Stimulated activated naive B cell treated with anti-CD40 and anti-IgM and Interleukin-4, amounts not matched to agents 10 μg/mL and 1 μg/mL and 100 μg/mL, for 72 hours (primary cell): Measurements from ENCODE around the gene SDCCAG8.

Source experiments
- ATAC-seq, 2 donors: fragments of 150-1000 bp; cut with Tn5 transposase; replicated peaks; 2 replicates each; pipeline ENCODE4 v1.10.0; 2021; ENCODE audit warnings: moderate library complexity in 1 of 2
- DNase-seq: peaks from one replicate; pipeline ENCODE4 v3.0.0; 2021
- H3K27ac Mint-ChIP-seq: one replicate; pipeline ENCODE4 v1.8.0; 2022; ENCODE audit warnings: mild to moderate bottlenecking, mixed read lengths
- H3K27me3 Mint-ChIP-seq, 2 donors: one replicate each; pipeline ENCODE4 v1.8.0; 2022; ENCODE audit warnings: mixed read lengths in 2 of 2
- H3K36me3 Mint-ChIP-seq, 2 donors: one replicate each; pipeline ENCODE4 v1.8.0; 2022; ENCODE audit warnings: mixed read lengths in 2 of 2, mild to moderate bottlenecking in 1 of 2
- H3K4me1 Mint-ChIP-seq, 2 donors: one replicate each; pipeline ENCODE4 v1.8.0; 2022; ENCODE audit warnings: mixed read lengths in 2 of 2, mild to moderate bottlenecking in 1 of 2
- H3K4me3 Mint-ChIP-seq, 2 donors: one replicate each; pipeline ENCODE4 v1.8.0; 2022; ENCODE audit warnings: mild to moderate bottlenecking in 2 of 2, mixed read lengths in 2 of 2, moderate library complexity in 1 of 2
- H3K9me3 Mint-ChIP-seq, 2 donors: one replicate each; pipeline ENCODE4 v1.8.0; 2022; ENCODE audit warnings: mixed read lengths in 2 of 2, mild to moderate bottlenecking in 1 of 2

Gene SDCCAG8

GRCh38 chr1:243428617-243429342 lies 172.9 kb downstream of the SDCCAG8 start:
- peaks cover 0 to 1% of the 10 kb centered on the region in 2 donors for H3K9me3 Mint-ChIP-seq

GRCh38 chr1:243431591-243431990 lies 175.8 kb downstream of the SDCCAG8 start:
- Mint-ChIP-seq H3K27ac (no peak overlapping the region), H3K27me3 (no peaks in the 10 kb centered on the region), H3K9me3 (peaks cover 0 to 1% of the 10 kb centered on the region in 2 donors), H3K4me3 (no peak overlapping the region), H3K4me1 (no peaks in the 10 kb centered on the region), H3K36me3 (peaks cover 28 to 37% of the 10 kb centered on the region in 2 donors)
- ATAC-seq, result no peak
- DNase-seq, result no peak

More at GRCh38 chr1:243428617-243429342, 172.9 kb downstream of the SDCCAG8 start:
- Mint-ChIP-seq H3K27ac (no peak overlapping the region), H3K27me3 (no peaks in the 10 kb centered on the region), H3K36me3 (peaks cover 32 to 45% of the 10 kb centered on the region in 2 donors), H3K4me3 (no peak overlapping the region), H3K4me1 (no peaks in the 10 kb centered on the region)
- ATAC-seq, result no peak
- no peak for DNase-seq

- Mint-ChIP-seq H3K36me3 (peaks cover 22 to 32% of the 10 kb centered on the region in 2 donors), H3K27me3 (no peaks in the 10 kb centered on the region), H3K27ac (no peak overlapping the region), H3K4me1 (no peaks in the 10 kb centered on the region), H3K9me3 (peaks cover 0 to 1% of the 10 kb centered on the region in 2 donors), H3K4me3 (no peak overlapping the region)
- ATAC-seq, result no peak
- no peak for DNase-seq
Observed at GRCh38 chr1:243432136-243432535, 176.3 kb downstream of the SDCCAG8 start.

GRCh38 chr1:243433737-243434370 lies 178.0 kb downstream of the SDCCAG8 start:
- DNase-seq, result no peak

GRCh38 chr1:243434594-243434993 lies 178.8 kb downstream of the SDCCAG8 start:
- DNase-seq (no peak), ATAC-seq (no peak)
- Mint-ChIP-seq H3K9me3 (peaks cover 0 to 1% of the 10 kb centered on the region in 2 donors), H3K4me3 (no peak overlapping the region), H3K27me3 (no peaks in the 10 kb centered on the region), H3K4me1 (peaks cover 0 to 4% of the 10 kb centered on the region in 2 donors), H3K36me3 (peaks cover 21 to 30% of the 10 kb centered on the region in 2 donors), H3K27ac (no peak overlapping the region)

More at GRCh38 chr1:243433737-243434370, 178.0 kb downstream of the SDCCAG8 start:
- Mint-ChIP-seq H3K27me3 (no peaks in the 10 kb centered on the region), H3K36me3 (peaks cover 22 to 30% of the 10 kb centered on the region in 2 donors), H3K4me1 (peaks cover 0 to 4% of the 10 kb centered on the region in 2 donors), H3K27ac (no peak overlapping the region), H3K9me3 (peaks cover 0 to 1% of the 10 kb centered on the region in 2 donors), H3K4me3 (no peak overlapping the region)
- ATAC-seq, result no peak

GRCh38 chr1:243435836-243436235 lies 180.0 kb downstream of the SDCCAG8 start:
- no peak overlapping the region for H3K27ac Mint-ChIP-seq
- peaks cover 0 to 6% of the 10 kb centered on the region in 2 donors for H3K4me1 Mint-ChIP-seq
- H3K36me3 Mint-ChIP-seq, result peaks cover 15 to 29% of the 10 kb centered on the region in 2 donors
- DNase-seq, result no peak
- H3K27me3 Mint-ChIP-seq, result no peaks in the 10 kb centered on the region
- no peak overlapping the region for H3K4me3 Mint-ChIP-seq
- no peaks in the 10 kb centered on the region for H3K9me3 Mint-ChIP-seq
- no peak for ATAC-seq

GRCh38 chr1:243438146-243438545 lies 182.3 kb downstream of the SDCCAG8 start:
- DNase-seq (no peak), ATAC-seq (no peak)
- Mint-ChIP-seq H3K4me3 (no peak overlapping the region), H3K9me3 (no peaks in the 10 kb centered on the region), H3K27ac (no peak overlapping the region), H3K27me3 (no peaks in the 10 kb centered on the region), H3K36me3 (peaks cover 4 to 17% of the 10 kb centered on the region in 2 donors), H3K4me1 (peaks cover 7 to 10% of the 10 kb centered on the region in 2 donors)

GRCh38 chr1:243438815-243439214 lies 183.0 kb downstream of the SDCCAG8 start:
- DNase-seq (no peak), ATAC-seq (no peak)
- no peak overlapping the region for H3K4me3 Mint-ChIP-seq
- no peaks in the 10 kb centered on the region for H3K27me3 Mint-ChIP-seq
- H3K27ac Mint-ChIP-seq, result no peak overlapping the region
- H3K4me1 Mint-ChIP-seq, result peaks cover 11 to 13% of the 10 kb centered on the region in 2 donors
- no peaks in the 10 kb centered on the region for H3K9me3 Mint-ChIP-seq
- peaks cover 4 to 19% of the 10 kb centered on the region in 2 donors for H3K36me3 Mint-ChIP-seq

GRCh38 chr1:243440406-243440805 lies 184.6 kb downstream of the SDCCAG8 start:
- Mint-ChIP-seq H3K27ac (no peak overlapping the region), H3K36me3 (peaks cover 6 to 22% of the 10 kb centered on the region in 2 donors), H3K4me3 (no peak overlapping the region), H3K27me3 (no peaks in the 10 kb centered on the region), H3K9me3 (no peaks in the 10 kb centered on the region), H3K4me1 (peaks cover 11 to 13% of the 10 kb centered on the region in 2 donors)
- ATAC-seq, result no peak
- no peak for DNase-seq

GRCh38 chr1:243441601-243442000 lies 185.8 kb downstream of the SDCCAG8 start:
- Mint-ChIP-seq H3K4me1 (peaks cover 11 to 16% of the 10 kb centered on the region in 2 donors), H3K27me3 (no peaks in the 10 kb centered on the region), H3K4me3 (no peak overlapping the region), H3K27ac (no peak overlapping the region), H3K36me3 (peaks cover 9 to 31% of the 10 kb centered on the region in 2 donors), H3K9me3 (no peaks in the 10 kb centered on the region)
- ATAC-seq (no peak), DNase-seq (no peak)

- DNase-seq (no peak), ATAC-seq (no peak)
- Mint-ChIP-seq H3K27ac (no peak overlapping the region), H3K36me3 (peaks cover 5 to 26% of the 10 kb centered on the region in 2 donors), H3K27me3 (no peaks in the 10 kb centered on the region), H3K4me3 (no peak overlapping the region), H3K9me3 (no peaks in the 10 kb centered on the region), H3K4me1 (peaks cover 11 to 19% of the 10 kb centered on the region in 2 donors)
Observed at GRCh38 chr1:243443557-243443956, 187.7 kb downstream of the SDCCAG8 start.

GRCh38 chr1:243447347-243447746 lies 191.5 kb downstream of the SDCCAG8 start:
- DNase-seq (no peak), ATAC-seq (no peak)
- peaks cover 19 to 39% of the 10 kb centered on the region in 2 donors for H3K36me3 Mint-ChIP-seq
- H3K4me1 Mint-ChIP-seq, result peaks cover 22% of the 10 kb centered on the region in 2 donors
- H3K27ac Mint-ChIP-seq, result no peak overlapping the region
- no peaks in the 10 kb centered on the region for H3K9me3 Mint-ChIP-seq
- H3K4me3 Mint-ChIP-seq, result no peak overlapping the region
- no peaks in the 10 kb centered on the region for H3K27me3 Mint-ChIP-seq

GRCh38 chr1:243447844-243448243 lies 192.0 kb downstream of the SDCCAG8 start:
- Mint-ChIP-seq H3K9me3 (no peaks in the 10 kb centered on the region), H3K4me3 (no peak overlapping the region), H3K4me1 (peaks cover 18 to 22% of the 10 kb centered on the region in 2 donors), H3K27me3 (no peaks in the 10 kb centered on the region), H3K36me3 (peaks cover 19 to 39% of the 10 kb centered on the region in 2 donors), H3K27ac (no peak overlapping the region)
- no peak for ATAC-seq
- DNase-seq, result no peak

GRCh38 chr1:243449373-243449772 lies 193.5 kb downstream of the SDCCAG8 start:
- Mint-ChIP-seq H3K9me3 (no peaks in the 10 kb centered on the region), H3K4me1 (peaks cover 11 to 17% of the 10 kb centered on the region in 2 donors), H3K27ac (no peak overlapping the region), H3K27me3 (no peaks in the 10 kb centered on the region), H3K36me3 (peaks cover 19 to 43% of the 10 kb centered on the region in 2 donors), H3K4me3 (no peak overlapping the region)
- DNase-seq (no peak), ATAC-seq (no peak)

GRCh38 chr1:243452092-243452491 lies 196.3 kb downstream of the SDCCAG8 start:
- Mint-ChIP-seq H3K36me3 (peaks cover 20 to 47% of the 10 kb centered on the region in 2 donors), H3K9me3 (no peaks in the 10 kb centered on the region), H3K27ac (peak overlapping the region; percentile 27), H3K4me1 (peaks cover 11 to 14% of the 10 kb centered on the region in 2 donors), H3K27me3 (no peaks in the 10 kb centered on the region), H3K4me3 (no peak overlapping the region)
- ATAC-seq (peak; percentile 86 to 93), DNase-seq (no peak)
